HS-27A (cell line): ENCODE results near the gene SNRNP25.

Experiments used
- DNase-seq: peaks from one replicate; pipeline ENCODE4 v3.0.0-alpha.2; 2012; ENCODE audit warnings: low read depth, missing footprints

The SNRNP25 gene

DNA sequence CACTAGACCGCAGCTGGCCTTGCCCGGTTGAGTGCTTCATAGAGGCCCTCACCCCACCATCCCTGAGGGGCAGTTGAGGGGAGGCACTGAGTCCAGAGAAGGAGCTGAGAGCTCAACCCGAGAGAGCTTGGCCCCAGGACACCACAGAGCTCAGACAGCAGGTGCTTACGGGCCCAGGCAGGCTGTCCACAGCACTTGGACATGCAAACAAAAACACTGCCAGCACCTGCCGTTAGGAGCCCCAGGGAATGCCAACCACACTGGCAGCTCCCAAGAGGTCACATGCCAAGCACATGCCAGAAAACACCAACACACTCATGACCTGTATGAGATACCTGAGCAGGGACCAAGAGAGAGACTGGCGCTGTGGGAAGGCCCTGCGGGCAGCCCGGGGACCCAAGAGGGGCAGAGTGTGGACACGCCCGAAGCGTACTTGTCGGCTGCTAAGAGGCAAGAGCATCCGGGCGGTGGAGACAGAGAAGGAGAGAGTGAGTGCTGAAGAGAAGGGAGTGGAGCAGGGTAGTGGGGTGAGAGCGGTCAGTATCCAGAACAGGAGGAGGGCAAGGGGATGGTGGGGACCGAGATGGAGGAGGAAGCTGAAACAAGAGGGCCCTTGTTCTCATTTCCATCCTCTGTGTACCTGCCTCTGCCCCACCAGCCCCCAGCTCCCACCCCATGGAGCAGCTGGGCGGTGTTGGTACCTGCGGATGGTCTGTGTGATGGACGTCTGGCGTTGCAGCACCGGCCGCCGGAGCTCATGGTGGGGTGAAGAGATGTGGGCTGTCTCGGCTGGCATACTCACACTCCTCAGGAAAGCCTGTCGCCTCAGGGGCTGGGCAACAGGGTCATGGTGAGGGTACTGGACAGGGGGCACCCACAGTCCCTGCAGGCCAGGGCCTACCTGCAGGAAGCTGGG, 10.6 kb downstream of the SNRNP25 start:
- no peak for DNase-seq

DNA sequence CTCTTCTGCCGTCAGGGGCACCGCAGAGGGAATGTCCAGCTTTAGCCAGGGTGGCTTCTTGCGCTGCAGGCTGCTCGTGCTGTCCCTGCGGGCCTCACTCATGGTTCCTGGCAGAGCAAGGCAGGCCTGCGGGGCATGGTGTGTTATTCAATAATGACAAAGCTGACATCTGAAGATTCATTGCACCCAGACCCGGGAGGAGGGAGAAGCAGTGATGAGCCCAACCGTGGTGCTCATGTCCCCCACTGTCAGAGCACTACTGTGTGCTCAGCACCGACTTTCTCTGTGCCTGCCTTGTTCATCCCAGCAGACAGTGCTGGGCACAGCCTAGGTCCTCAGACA, 11.3 kb downstream of the SNRNP25 start:
- no peak for DNase-seq

DNA sequence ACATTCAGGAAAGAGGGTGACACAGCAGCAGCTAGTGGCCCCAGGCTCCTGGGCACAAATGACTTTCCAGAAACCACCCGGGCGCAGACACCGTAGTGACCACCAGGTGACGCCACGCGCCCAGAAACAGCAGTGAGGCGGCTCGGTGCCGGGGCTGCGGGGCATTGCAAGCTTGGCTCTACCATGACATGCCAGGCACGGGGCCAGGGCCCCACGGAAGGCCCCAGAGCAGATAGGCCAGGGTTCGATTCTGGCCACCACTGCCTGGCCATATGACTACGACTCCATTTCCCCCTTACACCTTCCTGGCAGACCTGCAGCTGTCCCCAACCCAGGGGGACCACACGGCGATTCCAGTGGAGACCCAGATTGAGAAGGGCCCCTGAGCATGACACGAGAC, 12.1 kb downstream of the SNRNP25 start:
- DNase-seq: no peak

DNA sequence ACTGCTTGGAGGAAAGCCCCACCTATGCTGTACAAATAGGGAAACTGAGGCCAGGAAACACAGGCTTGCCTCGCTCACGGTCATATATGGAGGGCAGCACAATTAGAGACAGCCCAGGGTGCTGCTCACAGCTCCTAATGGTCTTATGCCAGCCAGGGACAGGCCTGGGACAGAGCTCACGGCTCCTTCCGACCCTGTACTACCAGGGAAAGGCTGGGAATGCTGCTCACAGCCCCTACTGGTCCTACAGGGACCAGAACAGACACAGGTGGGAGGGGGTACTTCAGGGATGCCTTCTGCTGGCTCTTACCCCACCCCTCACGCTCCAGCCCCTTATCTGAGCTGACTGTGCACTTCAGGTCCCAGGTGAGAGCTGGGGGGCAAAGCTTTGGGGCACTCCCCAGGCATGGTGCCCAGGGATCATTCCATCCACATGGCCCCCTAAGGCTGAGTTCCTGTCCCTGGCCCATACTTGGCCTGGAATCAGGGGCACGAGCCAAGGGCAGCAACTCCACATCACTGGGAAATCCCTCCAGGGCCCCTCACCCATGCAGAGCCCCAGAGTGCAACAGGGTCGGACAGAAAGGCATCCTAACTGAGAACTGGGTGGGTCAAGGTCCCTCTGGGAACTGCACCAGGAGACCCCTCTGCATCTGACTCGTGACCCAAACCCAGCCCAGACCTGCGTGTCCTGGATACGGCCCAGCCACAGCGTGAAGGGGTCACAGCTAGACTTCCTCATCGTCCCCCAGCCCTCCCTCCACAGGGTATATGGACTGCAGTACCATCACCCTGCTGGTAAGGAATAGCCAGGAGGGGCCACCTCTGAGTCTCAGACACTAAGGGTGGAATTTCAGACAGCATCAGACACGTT, 12.9 kb downstream of the SNRNP25 start:
- no peak for DNase-seq

DNA sequence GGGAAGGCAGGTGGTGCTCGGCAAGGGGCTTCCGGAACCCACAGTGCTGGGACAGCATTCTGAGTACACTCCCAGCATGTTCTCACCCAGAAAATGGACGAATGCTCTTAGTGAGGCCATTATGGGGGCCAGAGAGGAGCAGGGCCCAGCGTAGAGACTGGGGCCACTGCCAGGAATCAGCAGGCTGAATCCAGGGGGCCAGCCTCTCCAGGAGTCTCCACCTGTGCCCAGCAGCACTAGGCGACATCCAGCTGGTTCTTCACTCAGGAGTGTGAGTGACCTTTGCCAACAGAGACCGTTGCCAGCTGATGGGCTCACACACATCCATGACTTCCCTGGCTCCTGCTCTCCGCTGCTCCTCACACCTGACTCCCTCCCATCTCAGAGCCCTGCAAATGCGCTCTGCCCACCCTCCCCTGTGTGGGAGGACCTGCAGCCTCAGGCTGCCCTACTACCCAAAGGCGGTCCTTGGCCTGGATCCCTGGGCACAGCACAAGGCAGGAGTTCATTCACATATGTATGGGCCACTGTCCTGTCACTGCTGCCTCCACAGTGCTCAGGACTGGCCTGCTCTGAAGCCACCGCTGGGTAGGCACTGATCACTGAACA, 13.7 kb downstream of the SNRNP25 start:
- DNase-seq: no peak

DNA sequence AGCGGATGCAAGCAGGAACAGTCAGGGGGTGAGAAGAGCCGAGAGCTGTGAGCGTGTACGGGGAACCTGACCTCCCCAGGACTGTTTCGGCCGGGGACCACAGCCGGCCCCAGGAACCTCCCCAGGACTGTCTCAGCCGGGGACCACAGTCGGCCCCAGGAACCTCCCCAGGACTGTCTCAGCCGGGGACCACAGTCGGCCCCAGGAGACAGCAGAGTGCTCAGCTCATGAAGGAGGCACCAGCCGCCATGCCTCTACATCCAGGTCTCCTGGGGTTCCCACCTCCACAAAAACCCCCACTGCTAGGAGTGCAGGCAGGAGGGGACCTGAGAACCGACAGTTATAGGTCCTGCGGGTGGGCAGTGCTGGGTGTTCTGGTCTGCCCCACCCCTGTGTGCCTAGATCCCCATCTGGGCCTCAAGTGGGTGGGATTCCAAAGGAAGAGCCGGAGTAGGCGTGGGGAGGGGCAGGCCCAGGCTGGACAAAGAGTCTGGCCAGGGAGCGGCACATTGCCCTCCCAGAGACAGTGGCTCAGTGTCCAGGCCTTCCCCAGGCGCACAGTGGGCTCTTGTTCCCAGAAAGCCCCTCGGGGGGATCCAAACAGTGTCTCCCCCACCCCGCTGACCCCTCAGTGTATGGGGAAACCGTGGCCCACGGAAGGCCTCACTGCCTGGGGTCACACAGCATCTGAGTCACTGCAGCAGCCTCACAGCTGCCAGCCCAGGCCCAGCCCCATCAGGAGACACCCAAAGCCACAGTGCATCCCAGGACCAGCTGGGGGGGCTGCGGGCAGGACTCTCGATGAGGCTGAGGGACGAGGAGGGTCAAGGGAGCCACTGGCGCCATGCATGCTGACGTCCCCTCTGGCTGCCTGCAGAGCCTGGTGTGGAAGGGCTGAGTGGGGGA, 14.5 kb downstream of the SNRNP25 start:
- DNase-seq: no peak

DNA sequence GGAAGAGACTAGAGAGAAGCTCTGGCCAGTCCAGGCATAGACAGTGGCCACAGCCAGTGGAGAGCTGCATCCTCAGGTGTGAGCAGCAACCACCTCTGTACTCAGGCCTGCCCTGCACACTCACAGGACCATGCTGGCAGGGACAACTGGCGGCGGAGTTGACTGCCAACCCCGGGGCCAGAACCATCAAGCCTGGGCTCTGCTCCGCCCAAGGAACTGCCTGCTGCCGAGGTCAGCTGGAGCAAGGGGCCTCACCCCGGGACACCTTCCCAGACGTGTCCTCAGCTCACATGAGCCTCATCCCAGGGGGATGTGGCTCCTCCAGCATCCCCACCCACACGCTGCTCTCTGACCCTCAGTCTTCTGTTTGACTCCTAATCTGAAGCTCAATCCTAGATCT, 15.6 kb downstream of the SNRNP25 start:
- DNase-seq: no peak

DNA sequence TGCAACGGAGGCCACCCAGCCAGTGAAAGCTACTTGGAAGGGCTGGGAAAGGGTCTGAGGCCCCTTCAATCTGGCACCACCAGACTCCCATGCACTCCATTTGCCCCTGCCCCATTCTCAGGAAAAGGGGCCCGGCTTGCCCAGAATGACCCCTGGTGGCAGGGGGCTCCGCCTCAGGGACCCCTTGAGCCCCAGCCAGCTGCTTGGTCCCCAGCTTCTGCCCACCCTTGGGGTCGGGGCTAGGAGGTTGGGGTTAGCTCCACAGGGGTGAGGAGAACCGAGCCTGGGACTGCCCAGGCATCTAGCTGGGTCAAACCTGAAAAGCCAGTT, 17.5 kb downstream of the SNRNP25 start:
- DNase-seq: no peak

DNA sequence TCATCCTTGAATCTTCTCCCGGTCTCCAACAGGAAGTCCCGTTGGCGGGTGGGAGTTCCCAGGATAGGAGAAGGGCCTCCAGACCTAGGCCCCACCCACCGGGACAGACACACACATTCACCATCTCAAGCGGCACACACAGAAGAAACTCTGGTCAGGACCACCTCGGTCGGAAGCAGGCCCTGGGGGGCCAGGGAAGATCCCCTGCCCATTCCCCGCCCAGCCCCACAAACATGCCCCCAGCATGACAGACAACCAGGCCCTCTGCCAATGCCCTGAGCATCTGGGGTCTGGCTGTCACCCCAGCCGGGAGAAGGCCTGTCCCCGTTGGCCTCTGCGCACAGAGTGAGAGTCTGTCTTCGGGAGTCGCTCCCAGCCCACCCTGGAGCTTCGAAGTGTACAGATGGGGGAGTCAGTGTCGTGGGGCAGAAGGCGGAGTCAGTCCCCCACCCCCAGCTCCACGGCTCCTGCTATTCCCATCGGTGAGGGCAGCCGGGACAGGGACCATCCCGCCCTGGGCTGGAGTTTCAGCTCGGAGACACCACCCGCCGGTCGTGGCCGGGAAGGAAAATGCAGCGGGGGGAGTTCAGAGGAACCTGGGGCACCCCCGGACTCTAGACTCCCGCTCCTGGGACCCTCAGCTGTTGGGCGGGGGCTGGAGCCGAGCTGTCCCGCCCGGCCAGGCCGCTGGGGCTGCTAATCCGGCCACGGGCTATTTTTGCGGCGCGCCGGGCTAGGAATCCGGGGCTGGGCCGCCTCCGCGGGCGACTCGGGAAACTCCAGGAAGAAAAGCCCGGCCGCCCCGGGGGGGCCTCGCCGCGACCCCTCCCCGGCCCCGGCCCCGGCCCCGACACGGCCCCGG, 18.1 kb downstream of the SNRNP25 start:
- DNase-seq: no peak

DNA sequence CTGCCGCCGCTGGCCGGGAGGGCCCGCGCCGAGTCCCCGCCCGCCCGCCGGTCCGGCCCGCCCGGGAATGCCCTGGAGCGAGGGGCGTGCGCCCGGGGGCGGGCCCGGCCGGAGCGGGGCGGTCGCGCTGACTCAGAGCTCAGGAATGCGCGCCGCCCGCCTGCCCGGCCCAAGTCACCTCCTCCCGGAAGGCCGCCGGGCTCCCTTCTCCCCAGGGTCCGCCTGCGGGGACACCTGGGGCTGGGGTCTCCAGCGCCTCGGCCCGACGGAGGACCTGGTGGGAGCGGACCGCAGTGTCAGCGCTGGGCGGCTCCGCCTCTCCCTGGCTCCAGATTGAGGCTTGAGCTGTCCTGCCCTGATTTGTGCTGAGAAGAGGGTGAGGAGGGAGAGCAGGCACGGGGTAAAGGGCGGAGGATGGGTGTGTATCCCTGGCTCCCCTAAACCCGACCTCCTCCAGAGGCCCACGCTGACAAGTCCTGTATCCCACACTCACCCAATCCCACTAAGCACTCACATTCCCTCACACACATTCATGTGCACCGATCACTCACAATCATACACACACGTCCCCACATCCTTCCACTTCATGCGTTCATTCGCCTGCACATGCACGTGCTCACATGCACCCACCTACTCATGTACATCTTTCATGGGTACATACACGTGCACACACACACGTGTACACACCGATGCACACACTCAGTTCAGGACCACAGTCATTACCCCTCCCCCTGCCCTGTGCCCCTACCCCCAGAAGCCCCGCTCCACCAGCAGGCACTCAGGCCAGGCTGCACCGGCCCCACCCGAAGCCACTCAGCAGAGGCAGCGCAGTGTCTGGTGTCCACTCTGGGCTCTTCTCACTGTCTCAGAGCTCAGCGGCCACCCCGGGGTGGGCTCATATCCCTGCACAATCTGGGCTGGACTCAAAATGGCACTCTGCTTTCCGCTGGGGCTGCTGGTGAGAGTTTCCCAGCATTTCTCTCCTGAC, 19.2 kb downstream of the SNRNP25 start, which contains the start of gene RHBDF1:
Gene RHBDF1, minus strand, starts transcription at position 71 of the 988 bp plus-strand sequence. CDS start 7,616 bp downstream, outside the sequence.
- DNase-seq: no peak

DNA sequence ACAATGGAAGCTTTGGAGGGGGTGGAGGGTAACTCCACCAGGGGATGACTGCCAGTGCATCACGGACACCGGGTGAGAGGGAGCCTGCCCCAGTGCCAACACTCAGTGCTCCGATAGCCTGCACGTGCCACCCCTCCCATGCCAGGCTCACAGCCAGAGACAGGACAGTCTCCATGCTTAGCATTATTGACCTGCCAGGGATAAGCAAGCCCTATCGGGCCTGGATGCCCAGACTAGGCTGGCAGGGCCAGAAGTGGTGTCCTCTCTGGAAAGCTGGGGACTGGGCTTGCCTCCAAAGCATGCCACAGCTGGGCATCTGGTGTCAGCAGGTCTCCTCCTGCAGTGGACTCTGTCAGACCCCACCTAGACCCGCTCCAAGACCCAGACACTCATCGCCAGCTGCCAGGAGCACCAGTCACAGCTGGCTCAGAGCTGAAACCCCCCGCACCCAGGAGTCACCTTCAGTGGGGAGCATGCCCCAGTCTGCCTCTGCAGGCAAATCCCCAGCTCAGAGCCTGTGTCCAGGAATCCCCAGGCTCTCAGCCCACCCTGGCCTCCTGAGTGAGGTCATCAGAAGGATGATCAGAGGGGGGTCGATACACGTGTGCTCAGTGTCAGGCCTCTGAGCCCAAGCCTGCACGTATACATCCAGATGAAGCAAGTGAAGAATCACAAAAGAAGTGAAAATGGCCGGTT, 20.6 kb downstream of the SNRNP25 start:
- DNase-seq: no peak

DNA sequence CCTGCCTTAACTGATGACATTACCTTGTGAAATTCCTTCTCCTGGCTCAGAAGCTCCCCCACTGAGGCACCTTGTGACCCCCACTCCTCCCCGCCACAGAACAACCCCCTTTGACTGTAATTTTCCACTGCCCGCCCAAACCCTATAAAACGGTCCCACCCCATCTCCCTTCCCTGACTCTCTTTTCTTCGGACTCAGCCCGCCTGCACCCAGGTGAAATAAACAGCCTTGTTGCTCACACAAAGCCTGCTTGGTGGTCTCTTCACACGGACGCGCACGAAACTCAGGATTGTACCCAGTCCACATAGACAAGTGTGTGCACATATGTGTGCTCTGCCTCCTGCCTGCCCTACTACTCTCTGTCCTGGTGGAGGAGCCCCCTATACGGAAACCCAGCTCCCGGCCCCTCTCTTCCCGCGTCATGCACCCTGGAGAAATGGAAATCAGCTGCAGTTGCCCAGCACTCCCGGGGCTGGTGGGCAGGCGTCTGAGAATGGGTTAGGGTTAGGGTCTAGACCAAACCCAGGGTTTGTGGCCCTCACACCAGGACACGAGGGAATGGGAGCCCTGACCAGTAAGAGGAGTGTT, 21.2 kb downstream of the SNRNP25 start:
- DNase-seq: no peak

DNA sequence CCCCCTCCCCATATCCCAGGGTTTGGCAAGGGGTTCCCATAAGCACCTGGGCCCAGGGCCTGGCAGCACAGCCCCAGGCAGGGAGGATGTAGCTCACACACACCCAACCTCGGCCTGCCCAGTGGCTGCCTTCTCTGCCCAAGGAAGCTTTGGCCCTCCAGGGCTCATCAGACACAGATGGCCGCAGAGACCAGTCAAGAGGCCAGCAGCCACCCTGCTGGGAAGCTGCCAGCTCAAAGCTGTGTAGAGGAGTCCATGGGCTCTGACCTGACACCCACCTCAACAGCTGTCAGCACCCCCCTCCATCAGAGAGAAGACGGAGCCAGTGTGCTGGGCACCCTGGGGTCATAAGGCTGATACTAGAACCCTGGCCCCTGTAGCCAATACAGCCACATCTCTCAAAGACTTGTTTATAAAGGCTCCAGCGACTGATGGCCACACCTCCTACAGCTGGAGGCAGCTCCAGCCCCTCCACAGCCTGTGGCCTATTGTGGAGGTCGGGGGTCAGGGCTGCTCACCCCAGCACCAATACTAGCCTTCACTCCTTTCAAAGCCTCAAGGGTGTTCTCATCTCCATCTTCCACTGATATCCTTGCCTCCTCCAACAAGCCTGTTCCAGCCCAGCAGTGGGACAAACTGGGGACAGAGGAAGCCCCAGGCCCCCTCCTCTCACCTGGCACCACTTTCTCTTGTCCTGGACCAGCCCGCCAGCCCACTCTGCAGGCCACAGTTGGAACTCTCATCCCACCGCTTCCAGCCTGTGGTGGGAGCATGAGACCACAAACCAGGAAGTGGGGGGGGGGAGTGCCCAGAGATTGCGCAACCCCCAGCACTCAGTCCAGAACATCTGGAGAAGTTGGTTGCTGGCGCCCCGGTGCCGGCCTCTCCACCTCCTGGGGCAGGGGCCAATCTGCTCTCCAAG, 22.2 kb downstream of the SNRNP25 start:
- DNase-seq: no peak

DNA sequence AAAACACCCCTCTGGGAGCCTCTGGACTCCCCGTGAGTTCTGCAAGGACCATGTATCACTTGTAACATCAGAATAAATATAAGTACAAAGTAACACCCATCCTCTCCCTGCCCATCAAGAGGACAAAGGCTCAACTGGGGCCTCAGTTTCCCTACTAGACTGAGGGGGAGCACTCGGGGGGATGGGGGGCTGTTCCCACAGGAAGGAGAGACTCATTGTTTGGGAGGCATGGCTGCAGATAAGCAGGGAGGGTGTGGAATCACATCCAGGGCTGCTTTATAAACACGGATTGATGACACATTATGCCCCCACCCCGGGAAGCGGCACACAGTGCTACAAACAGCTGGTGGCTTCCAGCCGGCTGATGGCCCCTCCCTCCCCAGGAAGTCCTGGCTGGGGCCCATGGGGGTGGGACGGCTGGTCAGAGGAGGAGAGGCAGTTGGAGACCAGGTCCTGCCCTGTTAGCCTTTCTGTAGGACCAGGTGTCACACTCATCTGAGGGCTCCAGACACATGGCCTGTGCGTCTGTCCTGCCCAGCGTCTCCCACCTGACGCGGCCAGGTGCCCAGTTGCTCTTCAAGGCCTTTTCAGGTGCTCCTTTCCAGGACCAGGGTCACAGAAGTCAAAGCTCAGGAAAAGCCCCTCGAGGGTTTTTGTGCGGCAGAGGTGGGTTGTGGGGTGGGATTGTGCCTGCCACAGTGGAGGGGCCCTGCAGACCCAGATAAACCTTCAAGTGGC, 23.1 kb downstream of the SNRNP25 start:
- DNase-seq: no peak

DNA sequence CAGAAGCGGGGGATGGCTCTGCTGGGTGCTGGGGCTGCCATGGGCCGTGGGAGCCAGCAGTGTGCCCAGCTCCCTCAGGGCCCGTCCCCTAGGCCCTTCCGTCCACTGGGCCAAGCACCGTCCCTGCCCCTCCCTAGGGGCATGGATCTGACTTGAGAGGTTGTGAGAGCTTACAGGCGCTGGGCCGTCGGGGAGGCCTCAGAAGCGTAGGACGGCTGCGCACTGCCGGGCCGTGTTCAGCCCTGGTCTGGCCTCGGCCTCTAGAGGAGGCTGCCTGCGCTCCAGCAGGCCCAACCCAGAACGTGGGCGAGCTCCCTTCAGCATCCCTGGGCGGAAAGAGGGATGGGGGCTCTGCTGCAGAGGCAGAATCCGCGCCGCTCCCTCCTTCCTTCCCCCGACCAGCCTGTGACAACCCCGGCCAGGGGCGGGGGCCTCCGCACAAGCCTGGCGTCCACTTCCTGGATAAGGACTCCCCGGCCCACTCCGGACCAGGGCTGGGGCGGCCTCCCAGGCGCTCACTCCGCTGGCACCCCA, 23.7 kb downstream of the SNRNP25 start:
- DNase-seq: no peak

DNA sequence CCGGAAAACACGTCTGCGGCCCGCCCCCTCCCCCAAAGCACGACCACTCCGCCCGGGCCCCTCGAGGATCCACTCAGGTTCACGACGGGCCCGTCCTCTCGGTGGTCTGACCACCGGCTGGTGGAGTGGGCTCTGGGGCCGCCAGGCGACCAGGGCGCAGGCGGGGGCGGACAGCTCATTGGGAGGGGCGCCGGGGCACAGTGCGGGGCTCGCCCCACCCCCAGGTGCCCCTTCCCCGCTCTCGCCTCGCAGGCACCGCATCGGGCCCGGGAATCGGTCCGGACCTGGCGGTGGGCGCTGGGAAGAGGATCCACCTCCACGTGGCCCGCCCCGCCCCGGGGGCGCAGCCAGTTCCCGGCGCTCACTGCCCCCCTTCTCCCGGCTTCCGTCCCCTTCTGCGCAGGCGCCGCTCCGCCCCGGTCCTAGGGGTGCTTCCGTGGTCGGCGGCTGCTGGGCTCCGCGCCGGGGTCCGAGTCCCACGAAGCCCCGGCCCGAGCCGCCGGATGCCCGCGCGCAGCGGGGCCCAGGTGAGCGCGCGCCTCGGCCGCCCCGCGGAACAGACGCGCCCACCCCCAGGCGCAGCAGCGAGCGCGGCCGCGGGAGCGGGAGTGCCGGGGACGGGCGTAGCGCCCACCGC, 24.3 kb downstream of the SNRNP25 start, which contains the start of gene MPG:
Gene MPG, plus strand, starts transcription at position 419 of the 637 bp plus-strand sequence. Its CDS starts 85 bp downstream, at position 504.
- DNase-seq: no peak
